ENCODE measurements around the gene GATA2.

Gene GATA2

GRCh38 chr3:128473180-128473519 lies 19.9 kb downstream of the GATA2 start:
- in situ Hi-C loops (cut with HindIII; ENCODE audit: low pct_unique_long_range_greater_than_20kb, low sequenced_read_pairs): no loop called here
- DNase-seq (ENCODE audit: low read depth in 1 of 2, low spot score in 1 of 2): no peak
- TF ChIP-seq JUND (IDR thresholded peaks at IDR 0.05; ENCODE audit: low read depth): no peak

GRCh38 chr3:128472449-128473179 lies 20.4 kb downstream of the GATA2 start:
- in situ Hi-C loops (cut with HindIII; ENCODE audit: low pct_unique_long_range_greater_than_20kb, low sequenced_read_pairs): no loop called here
- DNase-seq (ENCODE audit: low read depth in 1 of 2, low spot score in 1 of 2): no peak
- no peak for TF ChIP-seq JUND (IDR thresholded peaks at IDR 0.05; ENCODE audit: low read depth)

DNA sequence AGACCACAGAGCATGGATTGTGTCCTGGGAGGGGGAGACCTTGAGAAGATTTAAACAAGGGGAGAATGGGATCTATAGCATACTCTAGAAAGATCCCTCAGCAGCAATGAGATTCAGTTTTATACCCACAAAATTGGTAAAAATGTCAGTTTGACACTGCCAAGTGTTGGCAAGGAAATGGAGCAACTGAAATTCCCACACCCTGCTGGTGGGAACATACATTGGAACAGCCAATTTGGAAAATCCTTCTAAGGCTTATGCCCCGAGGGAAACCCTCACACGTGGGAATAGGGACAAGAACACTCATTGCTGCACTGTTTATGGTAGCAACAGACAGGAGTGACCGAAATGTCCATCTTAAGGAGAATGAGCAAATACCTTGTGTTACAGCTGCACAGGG lies 21.3 kb downstream of the GATA2 start:
- TF ChIP-seq JUND (IDR thresholded peaks at IDR 0.05; ENCODE audit: low read depth): no peak
- DNase-seq (ENCODE audit: low read depth in 1 of 2, low spot score in 1 of 2): peak in 1 of 2 experiments; percentile 5
- in situ Hi-C loops (cut with HindIII; ENCODE audit: low pct_unique_long_range_greater_than_20kb, low sequenced_read_pairs): no loop called here

GRCh38 chr3:128471110-128471509 lies 21.9 kb downstream of the GATA2 start:
- TF ChIP-seq JUND (IDR thresholded peaks at IDR 0.05; ENCODE audit: low read depth): no peak
- in situ Hi-C loops (cut with HindIII; ENCODE audit: low pct_unique_long_range_greater_than_20kb, low sequenced_read_pairs): no loop called here
- no peak for DNase-seq (ENCODE audit: low read depth in 1 of 2, low spot score in 1 of 2)

DNA sequence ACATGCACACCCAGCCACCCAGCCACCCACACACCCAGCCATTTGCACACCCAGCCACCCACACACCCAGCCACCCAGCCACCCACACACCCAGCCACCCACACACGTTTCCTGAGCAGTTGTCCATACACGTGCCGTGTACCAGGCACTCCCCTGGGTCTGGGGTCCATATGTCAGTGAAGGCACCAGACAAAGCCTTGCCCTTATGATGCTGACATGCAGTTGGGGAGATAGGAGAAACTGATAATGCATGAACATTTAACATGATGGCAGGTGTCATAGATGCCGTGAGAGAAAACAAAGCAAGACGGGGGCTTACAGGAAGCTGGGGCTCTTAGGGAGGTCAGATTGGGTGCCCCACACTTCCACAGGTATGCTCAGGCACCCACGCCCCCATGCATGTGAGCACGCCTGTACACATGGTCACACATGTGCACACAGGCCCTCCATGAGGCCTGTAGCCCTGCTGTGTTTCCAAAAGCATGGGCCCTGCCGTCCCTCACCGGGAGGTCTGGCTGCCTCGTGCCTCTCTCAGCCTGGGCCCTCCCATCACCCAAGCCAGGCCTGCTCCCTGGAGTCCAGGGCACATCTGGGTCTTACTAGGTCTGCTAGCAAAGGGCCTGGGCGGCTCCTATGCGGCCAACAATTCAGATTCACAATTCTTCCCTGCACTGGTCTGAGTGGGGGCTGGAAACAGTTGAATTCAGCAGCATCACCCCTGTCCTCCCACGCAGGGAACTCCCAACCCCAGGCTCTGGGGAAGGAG lies 22.7 kb downstream of the GATA2 start:
- DNase-seq (ENCODE audit: low read depth in 1 of 2, low spot score in 1 of 2): no peak
- TF ChIP-seq JUND (IDR thresholded peaks at IDR 0.05; ENCODE audit: low read depth): no peak
- in situ Hi-C loops (cut with HindIII; ENCODE audit: low pct_unique_long_range_greater_than_20kb, low sequenced_read_pairs): no loop called here

GRCh38 chr3:128469556-128469955 lies 23.4 kb downstream of the GATA2 start:
- in situ Hi-C loops (cut with HindIII; ENCODE audit: low pct_unique_long_range_greater_than_20kb, low sequenced_read_pairs): no loop called here
- DNase-seq (ENCODE audit: low read depth in 1 of 2, low spot score in 1 of 2): no peak
- TF ChIP-seq JUND (IDR thresholded peaks at IDR 0.05; ENCODE audit: low read depth): no peak

DNA sequence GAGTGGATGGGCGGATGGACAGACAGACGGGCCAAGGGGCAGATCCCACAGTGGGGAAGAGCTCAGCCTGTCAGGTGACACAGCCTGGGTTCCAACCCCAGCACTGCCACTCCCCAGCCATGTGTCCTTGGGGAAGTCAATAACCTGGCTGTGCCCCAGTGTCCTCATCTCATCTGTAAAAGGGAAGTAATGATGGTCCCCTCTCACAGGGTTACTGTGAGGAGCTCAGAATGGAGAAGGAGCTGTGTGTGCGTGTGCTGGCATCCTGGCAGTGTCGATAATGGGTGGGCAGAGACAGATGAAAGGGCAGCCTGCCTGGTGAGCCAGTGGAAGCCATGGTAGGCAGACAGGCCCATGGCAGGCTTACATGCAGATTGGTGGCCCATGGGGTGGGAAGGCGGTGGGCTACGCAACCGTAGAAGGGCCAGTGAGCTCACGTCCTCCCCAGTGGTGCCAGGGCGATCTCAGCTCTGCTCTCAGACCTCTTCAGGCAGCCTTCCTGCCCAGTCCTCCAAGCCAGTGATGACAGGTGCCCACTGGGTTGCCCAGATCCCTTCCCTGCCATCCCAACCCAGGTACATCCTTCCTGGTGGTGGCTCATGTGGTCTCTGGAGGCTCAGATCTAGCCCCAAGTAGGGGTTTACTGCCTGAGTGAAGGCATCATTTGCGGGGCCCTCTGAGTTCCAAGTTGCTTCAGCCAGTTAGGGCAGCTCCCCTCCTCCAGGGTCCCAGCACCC lies 24.0 kb downstream of the GATA2 start:
- no peak for TF ChIP-seq JUND (IDR thresholded peaks at IDR 0.05; ENCODE audit: low read depth)
- in situ Hi-C loops (cut with HindIII; ENCODE audit: low pct_unique_long_range_greater_than_20kb, low sequenced_read_pairs): no loop called here
- DNase-seq (ENCODE audit: low read depth in 1 of 2, low spot score in 1 of 2): no peak

DNA sequence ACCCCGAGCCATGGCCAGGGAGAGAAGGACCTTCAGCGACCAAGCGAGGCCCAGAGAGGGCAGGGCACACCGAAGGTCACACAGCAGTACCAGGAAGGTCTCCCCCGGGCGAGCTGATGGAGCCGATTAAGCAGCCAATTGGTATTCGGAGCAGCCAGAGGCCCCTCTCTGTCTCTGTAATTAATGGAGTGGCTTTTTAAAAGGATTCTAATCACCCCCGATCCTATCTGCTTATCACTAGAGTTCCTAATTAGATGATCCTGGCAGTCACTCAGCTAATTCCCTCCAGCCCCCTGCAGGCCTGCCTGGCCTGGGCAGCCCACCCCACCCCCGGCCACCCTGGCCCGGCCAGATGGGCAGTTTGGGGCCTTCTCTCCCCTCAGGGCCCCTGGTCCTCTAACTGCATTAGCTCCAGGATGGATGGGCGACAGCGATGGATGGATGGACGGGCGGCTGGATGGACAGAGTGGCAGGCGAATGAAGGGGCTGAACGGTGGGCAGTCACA lies 24.7 kb downstream of the GATA2 start:
- no peak for TF ChIP-seq JUND (IDR thresholded peaks at IDR 0.05; ENCODE audit: low read depth)
- in situ Hi-C loops (cut with HindIII; ENCODE audit: low pct_unique_long_range_greater_than_20kb, low sequenced_read_pairs): no loop called here
- no peak for DNase-seq (ENCODE audit: low read depth in 1 of 2, low spot score in 1 of 2)

DNA sequence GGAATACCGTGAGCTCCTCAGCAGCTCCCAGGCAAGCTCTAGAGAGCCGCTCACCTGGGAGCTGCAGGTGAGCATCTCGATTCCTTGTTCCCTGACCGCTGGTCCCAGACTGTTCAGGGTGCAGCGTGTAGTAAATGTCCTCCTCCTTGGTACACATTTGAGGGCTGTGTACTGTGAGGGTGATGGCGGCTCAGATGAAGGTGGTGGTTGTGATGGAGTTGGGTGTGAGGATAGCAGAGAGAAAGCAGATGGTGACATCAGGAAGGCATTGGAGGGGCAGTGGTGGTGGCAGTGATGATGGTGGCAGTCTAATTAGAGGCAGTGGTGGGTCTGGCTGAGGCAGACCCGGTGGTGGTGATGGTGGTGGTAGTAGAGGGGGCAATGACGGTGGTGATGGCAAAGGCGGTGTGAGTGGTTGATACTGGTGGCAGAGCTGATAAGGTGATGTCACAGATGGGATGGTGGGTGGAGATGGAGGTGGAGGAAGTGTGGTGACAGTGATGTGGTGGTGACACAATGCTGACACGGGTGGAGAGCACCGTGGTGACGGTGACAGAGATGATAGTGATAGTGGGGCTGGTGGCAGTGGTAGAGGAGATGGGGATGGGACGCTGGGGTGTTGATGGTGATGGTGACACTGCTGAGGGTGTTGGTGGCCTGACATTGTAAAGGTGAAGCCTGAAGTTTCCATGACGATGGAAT lies 26.0 kb downstream of the GATA2 start, which contains the start of gene DNAJB8:
DNAJB8 (minus strand) TSS at position 51 of the 702 bp plus-strand sequence. CDS start 3,645 bp downstream, outside the sequence.
- in situ Hi-C loops (cut with HindIII; ENCODE audit: low pct_unique_long_range_greater_than_20kb, low sequenced_read_pairs): no loop called here
- TF ChIP-seq JUND (IDR thresholded peaks at IDR 0.05; ENCODE audit: low read depth): no peak
- no peak for DNase-seq (ENCODE audit: low read depth in 1 of 2, low spot score in 1 of 2)

- in situ Hi-C loops (cut with HindIII; ENCODE audit: low pct_unique_long_range_greater_than_20kb, low sequenced_read_pairs): no loop called here
- no peak for TF ChIP-seq JUND (IDR thresholded peaks at IDR 0.05; ENCODE audit: low read depth)
- DNase-seq (ENCODE audit: low read depth in 1 of 2, low spot score in 1 of 2): no peak
These were observed 28.3 kb downstream of the GATA2 start for GRCh38 chr3:128464702-128465101.

DNA sequence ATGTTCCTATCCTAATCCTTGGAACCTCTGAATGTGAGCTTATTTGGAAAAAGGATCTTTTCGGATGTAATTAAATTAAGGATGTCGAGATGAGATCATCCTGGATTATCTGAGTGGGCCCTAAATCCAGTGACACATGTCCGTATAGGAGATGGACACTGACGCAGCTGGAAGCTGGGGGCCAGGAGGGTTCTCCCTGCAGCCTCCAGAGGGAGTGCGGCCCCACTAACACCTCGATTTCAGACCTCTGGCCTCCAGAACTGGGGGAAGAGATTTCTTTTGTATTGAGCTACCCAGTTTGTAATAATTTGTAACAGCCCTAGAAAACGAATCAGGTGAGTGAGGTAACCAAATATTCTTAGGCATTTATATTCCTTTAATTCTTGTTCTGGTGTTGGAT lies 28.8 kb downstream of the GATA2 start:
- in situ Hi-C loops (cut with HindIII; ENCODE audit: low pct_unique_long_range_greater_than_20kb, low sequenced_read_pairs): no loop called here
- TF ChIP-seq JUND (IDR thresholded peaks at IDR 0.05; ENCODE audit: low read depth): no peak
- DNase-seq (ENCODE audit: low read depth in 1 of 2, low spot score in 1 of 2): no peak

DNA sequence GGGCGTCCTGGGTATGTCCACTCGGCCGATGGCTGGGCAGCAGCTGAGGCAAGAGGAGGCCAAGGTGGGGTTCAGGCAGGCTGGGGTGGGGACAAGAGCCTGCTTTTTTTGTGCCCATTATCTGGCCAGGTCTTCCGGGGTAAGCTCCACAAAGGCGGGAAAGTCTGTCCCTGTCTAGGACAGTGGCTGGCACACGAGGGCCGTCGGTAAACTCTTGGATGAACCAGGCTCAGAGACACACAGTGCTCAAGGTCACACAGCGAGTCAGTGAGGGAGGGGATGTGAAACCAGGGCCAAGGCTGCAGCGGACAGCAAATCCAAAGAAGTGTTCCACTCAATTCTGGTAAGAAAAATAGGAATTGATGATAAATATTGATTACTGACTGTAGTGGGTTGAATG lies 29.2 kb downstream of the GATA2 start:
- no peak for DNase-seq (ENCODE audit: low read depth in 1 of 2, low spot score in 1 of 2)
- TF ChIP-seq JUND (IDR thresholded peaks at IDR 0.05; ENCODE audit: low read depth): no peak
- in situ Hi-C loops (cut with HindIII; ENCODE audit: low pct_unique_long_range_greater_than_20kb, low sequenced_read_pairs): no loop called here

Measured in T47D (cell line).